MCF 10A (cell line): ENCODE measurements around the gene SH3BP4. TPM values are rescaled to one million over a fixed set of nuclear protein-coding genes. Genes with fewer than 3 reads are reported as not detected.

Experiments
- BruUV-seq: library from RNA; stranded (reverse); fragments of 400-500 nt; replicated peaks from 2 replicates; lab custom pipeline; 2021; lab: Mats Ljungman, UMichigan
- CTCF ChIA-PET: fragments of 300-600 bp; sonication (Branson Sonifier 250); formaldehyde crosslinking; extraction: SDS; loops from one replicate; lab custom pipeline; 2021; ENCODE audit warnings: antibody characterized with exemption, inconsistent platforms; lab: Yijun Ruan, JAX
- POLR2A ChIA-PET: fragments of 300-600, 350-650 bp; sonication (Branson Sonifier 250); formaldehyde crosslinking; extraction: SDS; loops from one replicate; lab custom pipeline; 2020; ENCODE audit warnings: antibody characterized with exemption, inconsistent platforms; lab: Yijun Ruan, JAX
- DNase-seq: peaks from one replicate; pipeline ENCODE4 v3.0.0-alpha.2; 2018; ENCODE audit not compliant: unreplicated experiment
- H3K27ac Mint-ChIP-seq: one replicate; pipeline ENCODE4 v1.8.0; 2022; ENCODE audit warnings: mild to moderate bottlenecking, low read depth, mixed read lengths; ENCODE audit not compliant: unreplicated experiment
- H3K27me3 Mint-ChIP-seq: one replicate; pipeline ENCODE4 v1.8.0; 2022; ENCODE audit warnings: mixed read lengths; ENCODE audit not compliant: insufficient read depth, unreplicated experiment
- H3K36me3 Mint-ChIP-seq: one replicate; pipeline ENCODE4 v1.8.0; 2022; ENCODE audit warnings: mild to moderate bottlenecking, moderate library complexity, mixed read lengths; ENCODE audit not compliant: insufficient read depth, unreplicated experiment
- H3K4me1 Mint-ChIP-seq: one replicate; pipeline ENCODE4 v1.8.0; 2022; ENCODE audit warnings: mixed read lengths; ENCODE audit not compliant: insufficient read depth, unreplicated experiment
- H3K4me3 Mint-ChIP-seq: one replicate; pipeline ENCODE4 v1.8.0; 2022; ENCODE audit warnings: mild to moderate bottlenecking, moderate library complexity, mixed read lengths; ENCODE audit not compliant: unreplicated experiment
- H3K9me3 Mint-ChIP-seq: one replicate; pipeline ENCODE4 v1.8.0; 2022; ENCODE audit warnings: mixed read lengths; ENCODE audit not compliant: unreplicated experiment
- intact Hi-C: fragments of 100-400 bp; cut with micrococcal nuclease; formaldehyde crosslinking; loops from 2 replicates; pipeline ENCODE4 v1.14.1; 2022
- total RNA-seq: library from RNA; stranded (reverse); gene quantifications from 2 replicates; pipeline ENCODE4 v1.2.3, GENCODE V29; 2022
- TF ChIP-seq, protein P1 (sequence below): fragments of 200-600 bp; IDR thresholded peaks from one replicate; pipeline ENCODE4 v1.8.0; 2022; ENCODE audit warnings: antibody characterized with exemption, mild to moderate bottlenecking; ENCODE audit not compliant: unreplicated experiment

SH3BP4 gene
- total RNA-seq, 1 experiment from 2014 or later, result 59.7 TPM

- Mint-ChIP-seq H3K27me3 (no peaks in the 10 kb centered on the region), H3K4me3 (no peak overlapping the region), H3K36me3 (peaks cover 34% of the 10 kb centered on the region), H3K9me3 (no peaks in the 10 kb centered on the region), H3K4me1 (peaks cover 16% of the 10 kb centered on the region), H3K27ac (no peak overlapping the region)
- intact Hi-C loops, result no loop called here
- POLR2A ChIA-PET, result no interaction called here
- CTCF ChIA-PET, result no interaction called here
- no TSS peak for BruUV-seq
- TF ChIP-seq, protein P1, sequence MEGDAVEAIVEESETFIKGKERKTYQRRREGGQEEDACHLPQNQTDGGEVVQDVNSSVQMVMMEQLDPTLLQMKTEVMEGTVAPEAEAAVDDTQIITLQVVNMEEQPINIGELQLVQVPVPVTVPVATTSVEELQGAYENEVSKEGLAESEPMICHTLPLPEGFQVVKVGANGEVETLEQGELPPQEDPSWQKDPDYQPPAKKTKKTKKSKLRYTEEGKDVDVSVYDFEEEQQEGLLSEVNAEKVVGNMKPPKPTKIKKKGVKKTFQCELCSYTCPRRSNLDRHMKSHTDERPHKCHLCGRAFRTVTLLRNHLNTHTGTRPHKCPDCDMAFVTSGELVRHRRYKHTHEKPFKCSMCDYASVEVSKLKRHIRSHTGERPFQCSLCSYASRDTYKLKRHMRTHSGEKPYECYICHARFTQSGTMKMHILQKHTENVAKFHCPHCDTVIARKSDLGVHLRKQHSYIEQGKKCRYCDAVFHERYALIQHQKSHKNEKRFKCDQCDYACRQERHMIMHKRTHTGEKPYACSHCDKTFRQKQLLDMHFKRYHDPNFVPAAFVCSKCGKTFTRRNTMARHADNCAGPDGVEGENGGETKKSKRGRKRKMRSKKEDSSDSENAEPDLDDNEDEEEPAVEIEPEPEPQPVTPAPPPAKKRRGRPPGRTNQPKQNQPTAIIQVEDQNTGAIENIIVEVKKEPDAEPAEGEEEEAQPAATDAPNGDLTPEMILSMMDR, result no peak
- DNase-seq, result no peak
Observed at GRCh38 chr2:235034265-235035118, 82.7 kb downstream of the SH3BP4 start.

DNA sequence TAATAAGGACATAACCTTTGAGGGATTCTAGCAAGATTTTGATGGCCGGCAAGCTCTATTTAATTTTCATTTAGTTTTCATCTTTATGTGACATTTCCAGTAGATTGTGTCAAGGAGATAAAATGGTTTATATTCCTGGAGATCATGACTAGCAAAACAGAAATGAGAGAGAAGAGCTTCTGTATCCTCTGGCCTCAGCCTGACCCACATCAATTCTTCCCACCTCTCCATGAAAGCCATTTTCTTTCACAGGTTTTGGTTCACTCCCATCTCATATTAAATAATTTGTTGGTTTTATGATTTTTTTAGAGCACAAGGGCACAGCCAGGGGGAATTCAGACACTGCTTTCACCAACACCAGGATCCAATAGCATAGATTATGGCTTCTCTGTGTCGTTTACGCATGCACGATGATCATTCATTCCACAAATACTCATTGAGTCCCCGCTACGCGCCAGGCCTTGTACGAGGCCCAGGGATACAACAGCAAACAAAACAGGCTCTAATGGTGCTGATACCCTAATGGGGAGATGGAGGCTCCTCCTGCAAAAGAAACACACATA, 85.9 kb downstream of the SH3BP4 start:
- Mint-ChIP-seq H3K27me3 (no peaks in the 10 kb centered on the region), H3K9me3 (no peaks in the 10 kb centered on the region), H3K27ac (no peak overlapping the region), H3K36me3 (peaks cover 61% of the 10 kb centered on the region), H3K4me1 (no peaks in the 10 kb centered on the region), H3K4me3 (no peak overlapping the region)
- TF ChIP-seq, protein P1, result no peak
- ChIA-PET CTCF (interaction anchor here (0.7 kb wide), 1 partner anchor 9 kb away, joined by 3 read pairs; no protein-coding TSS in a partner anchor), POLR2A (no interaction called here)
- intact Hi-C loops, result no loop called here
- no peak for DNase-seq
- BruUV-seq, result no TSS peak

GRCh38 chr2:235041221-235041917, 89.6 kb downstream of the SH3BP4 start:
- intact Hi-C loops, result no loop called here
- ChIA-PET CTCF (interaction anchor here (0.6 kb wide), 2 partner anchors 553 to 1219 kb away, joined by 3 read pairs; no protein-coding TSS in a partner anchor), POLR2A (no interaction called here)
- BruUV-seq, result TSS peak; percentile 18
- DNase-seq, result no peak
- H3K9me3 Mint-ChIP-seq, result no peaks in the 10 kb centered on the region
- H3K4me3 Mint-ChIP-seq, result no peak overlapping the region
- no peak overlapping the region for H3K27ac Mint-ChIP-seq
- peaks cover 55% of the 10 kb centered on the region for H3K36me3 Mint-ChIP-seq
- no peaks in the 10 kb centered on the region for H3K27me3 Mint-ChIP-seq
- TF ChIP-seq, protein P1, result no peak
- H3K4me1 Mint-ChIP-seq, result no peaks in the 10 kb centered on the region
